Activated CD4-positive, alpha-beta T cell treated with anti-CD3 and anti-CD28 coated beads, Interleukin-10, Interleukin-2, amounts not matched to agents 100 ng/mL and 50 ng/mL, durations not matched to agents 16 hours and 8 hours (primary cell): Measurements from ENCODE around the gene MPL.

Experiments
- DNase-seq: peaks from one replicate; pipeline ENCODE4 v3.0.0-alpha.2; 2020

Gene MPL

GRCh38 chr1:43327549-43328292 lies 9.9 kb upstream of the MPL start:
- no peak for DNase-seq

- peak; percentile 51 for DNase-seq
Measured at GRCh38 chr1:43329995-43330751, 7.4 kb upstream of the MPL start.

GRCh38 chr1:43331688-43332087 lies 5.9 kb upstream of the MPL start:
- no peak for DNase-seq

- no peak for DNase-seq
Measured at GRCh38 chr1:43334453-43335205, 3.0 kb upstream of the MPL start.

GRCh38 chr1:43338001-43338400 lies 383 bp downstream of the MPL start:
- DNase-seq, result no peak

GRCh38 chr1:43339584-43340232 lies 2.1 kb downstream of the MPL start:
- DNase-seq, result no peak

- no peak for DNase-seq
Measured at GRCh38 chr1:43340559-43340958, 2.9 kb downstream of the MPL start.

GRCh38 chr1:43344267-43344850 lies 6.7 kb downstream of the MPL start:
- no peak for DNase-seq

GRCh38 chr1:43345120-43345519 lies 7.5 kb downstream of the MPL start:
- DNase-seq, result no peak

GRCh38 chr1:43346636-43347035 lies 9.0 kb downstream of the MPL start:
- no peak for DNase-seq

- no peak for DNase-seq
Measured at GRCh38 chr1:43348343-43348808, 10.8 kb downstream of the MPL start.

GRCh38 chr1:43348809-43349593 lies 11.4 kb downstream of the MPL start:
- peak; percentile 58 for DNase-seq

- DNase-seq, result no peak
Measured at GRCh38 chr1:43349594-43350306, 12.1 kb downstream of the MPL start.

- DNase-seq, result no peak
Measured at GRCh38 chr1:43350976-43351375, 13.4 kb downstream of the MPL start.

- no peak for DNase-seq
Measured at GRCh38 chr1:43351421-43352350, 14.1 kb downstream of the MPL start.

GRCh38 chr1:43352351-43352705 lies 14.7 kb downstream of the MPL start:
- no peak for DNase-seq

- no peak for DNase-seq
Measured at GRCh38 chr1:43352881-43353280, 15.3 kb downstream of the MPL start.

- DNase-seq, result no peak
Measured at GRCh38 chr1:43354471-43354870, 16.9 kb downstream of the MPL start.

- DNase-seq, result no peak
Measured at GRCh38 chr1:43354936-43355335, 17.3 kb downstream of the MPL start.

GRCh38 chr1:43357251-43357650 lies 19.6 kb downstream of the MPL start:
- no peak for DNase-seq
